GM12891 (cell line): Measurements from ENCODE around the gene OVOL2.

Experiments used
- PAX5 ChIP-seq: IDR thresholded peaks from 2 replicates; pipeline ENCODE4 v1.6.1; 2011; ENCODE audit warnings: low read length, moderate library complexity, mild to moderate bottlenecking; ENCODE audit not compliant: insufficient read depth, severe bottlenecking
- POLR2A ChIP-seq: IDR thresholded peaks from 2 replicates; pipeline ENCODE4 v1.6.1; 2011; ENCODE audit warnings: low read depth, low read length, control low read depth
- POLR2AphosphoS5 ChIP-seq: IDR thresholded peaks from 2 replicates; pipeline ENCODE4 v1.6.1; 2011; ENCODE audit warnings: low read depth, low read length, control low read depth
- POU2F2 ChIP-seq: IDR thresholded peaks from 2 replicates; pipeline ENCODE4 v1.6.1; 2011; ENCODE audit warnings: low read depth, mild to moderate bottlenecking, control low read depth, low read length, moderate library complexity
- SPI1 ChIP-seq: IDR thresholded peaks from 2 replicates; pipeline ENCODE4 v1.6.1; 2011; ENCODE audit warnings: low read depth, low read length, control low read depth
- TAF1 ChIP-seq: IDR thresholded peaks from 2 replicates; pipeline ENCODE4 v1.6.1; 2011; ENCODE audit warnings: low read depth, low read length, control low read depth

DNA sequence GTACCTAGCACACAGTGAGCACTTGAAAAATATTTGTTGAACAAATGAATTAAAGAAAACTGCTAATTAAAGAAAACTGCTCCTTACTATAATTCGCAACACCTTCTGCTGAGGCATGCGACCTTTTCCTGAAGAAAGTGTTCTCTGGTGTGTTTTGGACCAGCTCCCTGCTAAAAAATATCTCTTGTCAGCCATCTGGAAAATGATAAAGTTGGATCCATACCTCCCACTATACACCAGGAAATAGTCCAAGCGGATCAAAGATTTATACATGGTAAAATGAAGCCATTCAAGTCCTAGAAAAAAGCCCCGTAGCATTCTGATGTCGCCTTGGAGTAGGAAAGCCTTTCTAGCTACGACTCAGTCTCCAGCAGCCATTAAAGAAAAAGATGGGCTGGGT lies 43.3 kb downstream of the OVOL2 start:
- TF ChIP-seq TAF1 (no peak), POLR2A (no peak), POLR2AphosphoS5 (no peak), SPI1 (no peak), PAX5 (no peak), POU2F2 (no peak)
